HG03565 (cell line): ENCODE measurements around the gene CT45A1.
"Not testable (repeated sequence)": the region's sequence is repeated elsewhere in the genome, so short reads cannot be mapped to it uniquely, and the experiment has no call there.

Experiments
- ATAC-seq: cut with Tn5 transposase; IDR thresholded peaks from one replicate; pipeline ENCODE4 v1.9.1; 2021; ENCODE audit warnings: mild to moderate bottlenecking, moderate library complexity; ENCODE audit not compliant: unreplicated experiment

Gene CT45A1, protein sequence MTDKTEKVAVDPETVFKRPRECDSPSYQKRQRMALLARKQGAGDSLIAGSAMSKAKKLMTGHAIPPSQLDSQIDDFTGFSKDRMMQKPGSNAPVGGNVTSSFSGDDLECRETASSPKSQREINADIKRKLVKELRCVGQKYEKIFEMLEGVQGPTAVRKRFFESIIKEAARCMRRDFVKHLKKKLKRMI

DNA sequence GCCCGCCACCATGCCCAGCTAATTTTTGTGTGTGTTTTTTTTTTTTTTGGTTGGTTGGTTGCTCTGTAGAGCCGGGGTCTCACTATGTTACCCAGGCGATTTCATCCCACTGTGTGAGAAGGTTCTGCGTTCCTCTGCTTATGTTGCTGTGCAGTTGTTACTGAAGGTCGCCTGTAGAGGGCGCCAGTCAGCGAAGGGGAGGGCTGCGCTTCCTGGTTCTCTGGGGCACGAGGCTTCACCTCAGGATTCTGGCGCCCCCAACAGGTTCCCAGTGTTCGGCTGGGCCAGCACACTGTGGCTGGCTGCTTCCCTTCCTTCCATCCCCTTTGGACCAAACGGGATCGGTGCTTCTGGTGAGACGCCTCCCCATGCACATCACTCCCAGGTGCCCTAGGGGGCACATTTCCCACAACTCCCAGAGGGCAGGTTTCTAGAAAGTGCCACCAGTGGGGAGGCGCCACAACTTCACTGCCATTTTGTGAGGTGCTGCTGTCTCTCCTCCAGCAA is at the start of gene CT45A1:
TSS of gene CT45A1 (plus strand) at position 457 of the 507 bp plus-strand sequence. CDS start 5,302 bp downstream, outside the sequence.
- not testable (repeated sequence) for ATAC-seq

DNA sequence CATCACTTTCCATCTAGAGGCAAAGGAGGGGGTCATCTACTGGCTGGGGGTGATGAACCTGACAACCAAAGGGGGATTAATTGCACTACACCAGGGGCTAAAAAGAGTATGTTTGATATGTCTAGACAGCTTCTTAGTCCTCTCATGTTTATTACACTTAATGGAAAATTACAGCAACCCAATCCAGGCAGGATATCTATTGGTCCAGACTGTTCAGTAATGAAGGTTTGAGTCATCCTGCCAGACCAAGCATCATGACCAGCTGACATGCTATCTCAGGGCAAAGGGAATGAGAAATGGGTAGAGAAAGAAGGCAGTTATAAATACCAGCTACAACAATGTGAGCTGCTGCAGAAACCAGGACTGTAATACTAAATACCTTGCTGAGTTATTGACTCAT is 40.5 kb upstream of the CT45A1 start:
- not testable (repeated sequence) for ATAC-seq

DNA sequence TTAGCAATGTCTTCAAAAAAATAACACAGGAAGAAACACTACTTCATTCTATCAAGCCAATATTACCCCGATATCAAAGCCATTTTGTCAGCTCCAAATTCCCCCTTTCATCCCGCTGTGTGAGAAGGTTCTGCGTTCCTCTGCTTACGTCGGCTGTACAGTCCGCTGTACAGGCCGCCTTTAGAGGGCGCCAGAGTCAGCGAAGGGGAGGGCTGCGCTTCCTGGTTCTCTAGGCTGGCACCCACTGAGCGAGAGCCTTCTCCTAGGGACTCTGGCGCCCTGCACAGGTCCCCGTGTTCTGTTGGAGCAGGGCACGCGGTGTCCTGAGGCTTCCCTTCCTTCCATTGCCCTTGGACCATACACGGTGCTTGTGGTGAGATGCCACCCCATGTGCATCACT is 25.3 kb upstream of the CT45A1 start:
- no peak for ATAC-seq

DNA sequence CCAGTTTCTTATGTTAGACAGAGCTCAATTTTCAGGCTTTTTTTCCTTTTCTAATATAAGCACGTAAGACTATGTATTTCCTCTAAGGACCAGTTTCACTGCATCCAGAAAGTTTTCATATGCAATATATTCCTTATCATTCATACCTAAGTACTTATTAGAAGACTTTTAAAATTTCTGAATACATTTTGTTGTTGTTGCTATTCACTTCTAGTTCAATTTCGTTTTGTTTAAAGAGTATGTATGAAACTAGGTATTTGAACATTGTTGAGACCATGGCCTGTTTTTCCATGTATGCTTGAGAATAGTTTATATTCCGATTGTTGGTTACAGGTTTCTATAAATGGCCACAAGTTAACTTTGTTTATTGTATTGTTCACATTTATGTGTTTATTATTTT is 18.0 kb upstream of the CT45A1 start:
- no peak for ATAC-seq

DNA sequence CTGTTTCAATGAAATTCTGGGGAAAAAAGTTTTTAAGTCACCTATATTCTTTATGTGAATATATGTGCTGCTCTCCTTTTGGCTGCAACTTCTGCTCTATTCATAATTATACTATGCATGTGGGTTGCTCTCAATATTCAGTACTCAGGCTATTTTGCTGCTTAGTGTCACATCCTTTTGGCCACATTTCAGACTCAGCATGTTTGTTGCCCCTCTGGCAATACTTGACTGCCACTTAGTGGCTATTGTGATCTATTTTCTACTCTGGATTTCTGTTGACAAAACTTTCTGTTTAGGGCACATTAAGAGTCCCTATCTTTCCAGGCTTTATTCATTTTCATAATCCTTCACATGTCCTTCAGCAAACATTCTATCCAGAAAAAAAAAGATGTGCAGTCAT is 15.8 kb upstream of the CT45A1 start:
- no peak for ATAC-seq

DNA sequence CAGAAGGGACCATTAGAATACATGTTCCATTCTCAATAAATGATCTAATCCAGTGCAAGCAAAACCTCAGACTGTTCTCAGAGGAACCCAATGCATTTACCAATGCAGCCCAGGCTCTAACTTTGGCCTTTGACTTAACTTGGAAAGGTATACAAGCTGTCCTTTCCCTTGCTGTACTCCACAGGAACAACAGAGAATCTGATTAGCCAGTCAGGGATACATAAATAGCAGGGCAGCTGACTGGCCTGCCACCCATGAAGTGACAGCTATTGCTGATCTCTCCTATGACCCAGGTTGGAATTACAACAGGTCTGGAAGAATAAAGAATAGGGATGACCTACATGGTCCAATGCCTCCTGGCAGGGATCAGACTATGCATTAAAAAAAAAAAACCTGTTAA is 14.5 kb upstream of the CT45A1 start:
- no peak for ATAC-seq

DNA sequence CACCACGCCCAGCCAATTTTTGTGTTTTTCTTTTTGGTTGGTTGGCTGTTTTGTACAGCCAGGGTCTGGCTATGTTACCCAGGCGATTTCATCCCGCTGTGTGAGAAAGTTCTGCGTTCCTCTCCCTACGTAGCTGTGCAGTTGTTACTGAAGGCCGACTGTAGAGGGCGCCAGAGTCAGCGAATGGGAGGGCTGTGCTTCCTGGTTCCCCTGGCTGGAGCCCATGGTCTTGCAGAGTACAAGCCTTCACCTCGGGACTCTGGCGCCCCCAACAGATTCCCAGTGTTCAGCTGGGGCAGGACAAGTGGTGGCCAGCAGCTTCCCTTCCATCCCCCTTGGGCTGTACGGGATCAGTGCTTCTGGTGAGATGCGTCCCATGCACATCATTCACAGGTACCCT is 5.6 kb upstream of the CT45A1 start:
- ATAC-seq = no peak

DNA sequence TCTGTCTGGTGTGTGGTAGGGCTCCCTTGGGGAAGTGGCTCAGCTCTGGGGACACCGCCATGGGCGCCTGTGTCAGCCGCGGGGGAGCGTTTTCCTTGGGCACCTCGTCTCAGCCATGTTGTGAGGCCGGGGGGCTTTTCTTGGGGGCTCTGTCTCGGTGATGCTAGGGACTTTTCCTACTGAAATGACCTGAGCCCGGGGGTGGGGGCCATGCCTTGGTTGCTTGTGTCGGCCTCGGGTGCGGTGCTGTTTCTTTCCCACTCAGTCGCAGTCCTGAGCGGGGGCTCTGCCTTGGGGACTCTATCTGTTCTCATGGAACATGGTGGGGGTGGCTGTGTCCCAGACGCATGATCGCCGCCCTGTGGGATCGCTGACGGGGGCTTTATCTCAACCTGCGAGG is 356 bp downstream of the CT45A1 start:
- ATAC-seq = no peak

DNA sequence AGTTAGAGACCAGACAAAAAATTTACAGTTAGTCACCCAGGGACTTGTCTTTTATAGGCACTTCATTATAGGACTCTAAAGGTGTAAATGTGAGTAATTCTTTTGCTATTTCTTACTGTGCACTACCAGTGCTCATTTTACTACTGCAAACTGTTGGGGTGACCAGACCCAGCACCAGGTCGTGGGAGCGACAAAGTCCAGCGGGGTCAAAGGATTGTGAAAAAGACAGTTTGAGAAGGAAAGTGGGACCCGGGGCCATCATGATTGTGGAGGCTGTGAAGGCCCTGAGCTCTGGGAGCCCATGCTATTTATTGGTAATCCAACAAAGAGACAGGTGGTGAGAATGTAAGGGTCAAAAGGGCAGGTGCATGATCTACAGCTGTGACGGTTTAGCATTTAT is 21.2 kb downstream of the CT45A1 start:
- not testable (repeated sequence) for ATAC-seq

DNA sequence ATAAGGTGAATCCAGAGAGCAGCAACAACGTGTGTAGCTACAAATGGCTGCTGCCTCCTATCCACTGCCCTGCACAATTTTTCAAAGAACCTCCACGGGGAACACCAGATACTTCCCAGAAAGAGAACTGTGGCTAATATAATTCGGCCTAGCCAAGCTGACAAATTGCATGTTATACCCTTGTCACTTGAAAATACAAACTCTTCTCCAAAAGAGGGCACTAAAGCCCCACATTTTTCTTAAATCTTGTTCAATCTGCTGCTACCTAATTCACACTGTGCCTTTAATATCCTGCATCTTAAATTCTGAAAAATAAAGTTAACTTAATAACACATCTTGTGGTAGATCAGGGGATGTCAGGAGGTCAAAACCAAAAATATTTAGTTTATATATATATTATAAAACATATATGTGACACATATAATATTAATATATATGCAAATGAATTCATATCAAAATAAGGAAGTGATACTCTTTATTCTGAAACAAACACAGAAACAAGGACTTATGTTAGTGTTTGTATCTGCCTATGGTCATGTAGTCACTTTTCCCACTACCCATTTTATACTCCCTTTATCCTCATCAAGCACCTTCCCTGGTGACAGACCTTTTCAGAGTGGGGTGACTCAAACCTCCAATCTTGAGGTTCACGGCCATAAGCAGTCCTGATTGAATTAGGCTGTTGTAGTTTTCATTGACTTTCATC is 24.1 kb downstream of the CT45A1 start:
- no peak for ATAC-seq

DNA sequence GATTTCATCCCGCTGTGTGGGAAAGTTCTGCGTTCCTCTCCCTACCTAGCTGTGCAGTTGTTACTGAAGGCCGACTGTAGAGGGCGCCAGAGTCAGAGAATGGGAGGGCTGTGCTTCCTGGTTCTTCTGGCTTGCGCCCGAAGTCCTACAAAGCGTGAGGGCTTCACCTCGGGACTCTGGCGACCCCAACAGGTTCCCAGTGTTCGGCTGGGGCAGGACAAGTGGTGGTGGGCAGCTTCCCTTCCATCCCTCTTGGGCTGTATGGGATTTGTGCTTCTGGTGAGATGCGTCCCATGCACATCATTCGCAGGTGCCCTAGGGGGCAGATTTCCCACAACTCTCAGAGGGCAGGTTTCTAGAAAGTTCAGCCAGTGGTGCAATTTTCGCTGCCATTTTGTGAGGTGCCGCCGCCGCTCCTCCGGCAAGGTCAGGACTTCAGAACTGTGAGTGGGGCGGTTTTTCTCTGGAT is 27.3 kb downstream of the CT45A1 start:
- no peak for ATAC-seq

DNA sequence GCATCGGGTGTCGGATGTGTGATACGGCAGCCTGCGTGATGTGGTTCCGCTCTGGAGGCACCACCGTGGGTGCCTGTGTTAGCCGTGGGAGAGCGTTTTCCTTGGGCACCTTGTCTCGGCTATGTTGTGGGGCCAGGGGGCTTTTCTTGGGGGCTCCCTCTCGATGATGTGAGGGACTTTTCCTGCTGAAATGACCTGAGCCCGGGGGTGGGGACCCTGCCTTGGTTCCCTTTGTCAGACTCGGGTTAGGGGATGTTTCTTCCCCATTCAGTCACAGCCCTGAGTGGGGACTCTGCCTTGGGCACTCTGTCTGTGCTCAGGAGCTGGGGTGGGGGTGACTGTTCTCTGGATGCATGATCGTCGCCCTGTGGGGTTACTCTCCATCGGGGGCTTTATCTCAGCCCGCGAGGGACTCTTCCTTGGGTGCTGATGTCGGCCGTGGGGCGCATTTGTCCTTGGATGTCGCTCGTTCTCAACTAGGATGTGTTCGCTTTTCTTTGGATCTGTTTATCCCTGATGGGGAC is 27.8 kb downstream of the CT45A1 start:
- ATAC-seq = no peak

DNA sequence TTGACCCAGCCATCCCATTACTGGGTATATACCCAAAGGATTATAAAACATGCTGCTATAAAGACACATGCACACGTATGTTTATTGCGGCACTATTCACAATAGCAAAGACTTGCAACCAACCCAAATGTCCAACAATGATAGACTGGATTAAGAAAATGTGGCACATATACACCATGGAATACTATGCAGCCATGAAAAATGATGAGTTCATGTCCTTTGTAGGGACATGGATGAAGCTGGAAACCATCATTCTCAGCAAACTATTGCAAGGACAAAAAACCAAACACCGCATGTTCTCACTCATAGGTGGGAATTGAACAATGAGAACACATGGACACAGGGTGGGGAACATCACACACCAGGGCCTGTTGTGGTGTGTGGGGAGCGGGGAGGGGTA is 31.3 kb downstream of the CT45A1 start:
- ATAC-seq = not testable (repeated sequence)

DNA sequence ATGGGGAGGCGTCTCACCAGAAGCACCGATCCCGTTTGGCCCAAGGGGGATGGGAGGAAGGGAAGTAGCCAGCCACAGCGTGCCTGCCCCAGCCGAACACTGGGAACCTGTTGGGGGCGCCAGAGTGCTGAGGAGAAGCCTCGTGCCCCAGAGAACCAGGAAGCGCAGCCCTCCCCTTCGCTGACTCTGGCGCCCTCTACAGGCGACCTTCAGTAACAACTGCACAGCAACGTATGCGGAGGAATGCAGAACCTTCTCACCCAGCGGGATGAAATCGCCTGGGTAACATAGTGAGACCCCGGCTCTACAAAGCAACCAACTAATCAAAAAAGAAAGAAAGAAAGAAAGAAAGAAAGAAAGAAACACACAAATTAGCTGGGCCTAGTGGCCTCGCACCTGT is 54.7 kb downstream of the CT45A1 start, which contains the start of gene CT45A3:
TSS of gene CT45A3 (minus strand) at position 101 of the 400 bp plus-strand sequence. CDS start 3,747 bp downstream, outside the sequence.
- ATAC-seq = not testable (repeated sequence)
